ENCODE data around the gene MRRF.

The MRRF gene

DNA sequence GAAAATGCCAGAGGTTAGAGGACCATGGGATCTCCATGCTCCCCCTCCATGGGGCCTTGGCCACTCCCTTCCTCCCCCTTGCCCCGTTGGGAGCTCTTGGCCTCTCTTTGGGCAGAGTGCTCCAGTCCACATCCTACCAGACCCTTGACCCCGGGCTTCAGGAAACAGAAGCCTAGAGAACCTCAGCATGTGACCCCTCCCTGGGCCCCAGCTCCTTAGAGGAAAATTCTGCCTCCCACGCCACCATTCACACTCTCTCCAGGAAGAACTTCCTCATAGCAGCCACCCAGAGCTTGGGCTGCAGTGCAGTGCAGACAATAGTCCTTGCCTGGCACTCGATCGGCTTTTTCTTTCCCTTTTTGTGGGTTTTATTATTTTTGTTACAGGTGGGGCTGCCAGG, 41.9 kb upstream of the MRRF start:
- H3K36me3 ChIP-seq (ENCODE audit: control insufficient read depth in 4 of 4, insufficient read depth in 4 of 4, low read length in 3 of 4) = peaks cover 0 to 16% (median 0%) of the 10 kb centered on the region in 4 experiments
- DNase-seq = peak in 1 of 3 donors; percentile 43
- peaks cover 0 to 46% (median 0%) of the 10 kb centered on the region in 5 experiments for H3K27me3 ChIP-seq (replicated peaks in 2 of 5; ENCODE audit: control insufficient read depth in 4 of 5, insufficient read depth in 5 of 5, low read length in 4 of 5)
- peaks cover 0 to 6% (median 0%) of the 10 kb centered on the region in 5 experiments for H3K9me3 ChIP-seq (ENCODE audit: control extremely low read depth in 1 of 5, control insufficient read depth in 4 of 5, insufficient read depth in 2 of 5, low read depth in 1 of 5, low read length in 4 of 5)
- WGBS (ENCODE audit: insufficient coverage) = 49% methylated on average over 3 of the region's 5 CpGs
- ChIA-PET POLR2A (no interaction called here), CTCF (interaction anchor here (0.6 to 1.3 kb wide), 3 partner anchors 9 to 589 kb away, joined by 3 to 4 read pairs (median 3); no protein-coding TSS in a partner anchor)
- H3K27ac ChIP-seq (ENCODE audit: insufficient read depth in 1 of 2, low read depth in 1 of 2, low read length in 2 of 2, poor library complexity in 1 of 2, severe bottlenecking in 2 of 2) = no peak overlapping the region
- H3K4me3 ChIP-seq (ENCODE audit: control insufficient read depth in 1 of 7, extremely low read depth in 1 of 7, insufficient read depth in 4 of 7, low read depth in 2 of 7, low read length in 6 of 7) = peak overlapping the region in 1 of 7 experiments; percentile 38
- peaks cover 4 to 67% (median 51%) of the 10 kb centered on the region in 4 experiments for H3K4me1 ChIP-seq (ENCODE audit: control extremely low read depth in 1 of 4, control insufficient read depth in 4 of 4, insufficient read depth in 4 of 4, low read length in 3 of 4)

DNA sequence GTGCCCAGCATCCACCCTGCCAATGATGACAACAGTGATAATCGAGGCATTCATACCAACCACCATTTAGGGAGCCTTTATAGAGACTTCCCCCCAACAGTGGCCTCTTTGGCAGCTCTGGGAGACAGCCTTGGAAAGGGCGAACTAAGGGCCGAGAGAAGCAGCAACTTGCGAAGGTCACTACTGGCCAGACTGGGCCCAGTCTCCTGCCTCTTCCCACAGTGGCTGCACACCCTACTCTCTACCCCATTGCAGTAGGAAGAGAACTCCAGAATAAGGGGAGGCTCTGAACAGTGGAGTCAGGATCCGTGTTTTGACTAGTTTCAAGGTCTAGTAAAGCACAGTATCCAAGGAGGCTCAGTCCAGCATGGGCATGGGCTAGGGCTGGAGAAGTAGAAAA, 41.2 kb upstream of the MRRF start:
- H3K9me3 ChIP-seq (ENCODE audit: control extremely low read depth in 1 of 5, control insufficient read depth in 4 of 5, insufficient read depth in 2 of 5, low read depth in 1 of 5, low read length in 4 of 5) = peaks cover 0 to 6% (median 0%) of the 10 kb centered on the region in 5 experiments
- CTCF ChIA-PET = interaction anchor here (0.6 to 1.3 kb wide), 4 partner anchors 9 to 903 kb away, joined by 3 to 4 read pairs (median 3); no protein-coding TSS in a partner anchor
- peaks cover 0 to 16% (median 0%) of the 10 kb centered on the region in 4 experiments for H3K36me3 ChIP-seq (ENCODE audit: control insufficient read depth in 4 of 4, insufficient read depth in 4 of 4, low read length in 3 of 4)
- peaks cover 0 to 51% (median 0%) of the 10 kb centered on the region in 5 experiments for H3K27me3 ChIP-seq (replicated peaks in 2 of 5; ENCODE audit: control insufficient read depth in 4 of 5, insufficient read depth in 5 of 5, low read length in 4 of 5)
- POLR2A ChIA-PET = no interaction called here
- H3K27ac ChIP-seq (ENCODE audit: insufficient read depth in 1 of 2, low read depth in 1 of 2, low read length in 2 of 2, poor library complexity in 1 of 2, severe bottlenecking in 2 of 2) = no peak overlapping the region
- 100% methylated on average over 4 of the region's 5 CpGs for WGBS (ENCODE audit: insufficient coverage)
- no peak for DNase-seq
- peaks cover 2 to 65% (median 48%) of the 10 kb centered on the region in 4 experiments for H3K4me1 ChIP-seq (ENCODE audit: control extremely low read depth in 1 of 4, control insufficient read depth in 4 of 4, insufficient read depth in 4 of 4, low read length in 3 of 4)
- peak overlapping the region in 1 of 7 experiments; percentile 38 for H3K4me3 ChIP-seq (ENCODE audit: control insufficient read depth in 1 of 7, extremely low read depth in 1 of 7, insufficient read depth in 4 of 7, low read depth in 2 of 7, low read length in 6 of 7)

DNA sequence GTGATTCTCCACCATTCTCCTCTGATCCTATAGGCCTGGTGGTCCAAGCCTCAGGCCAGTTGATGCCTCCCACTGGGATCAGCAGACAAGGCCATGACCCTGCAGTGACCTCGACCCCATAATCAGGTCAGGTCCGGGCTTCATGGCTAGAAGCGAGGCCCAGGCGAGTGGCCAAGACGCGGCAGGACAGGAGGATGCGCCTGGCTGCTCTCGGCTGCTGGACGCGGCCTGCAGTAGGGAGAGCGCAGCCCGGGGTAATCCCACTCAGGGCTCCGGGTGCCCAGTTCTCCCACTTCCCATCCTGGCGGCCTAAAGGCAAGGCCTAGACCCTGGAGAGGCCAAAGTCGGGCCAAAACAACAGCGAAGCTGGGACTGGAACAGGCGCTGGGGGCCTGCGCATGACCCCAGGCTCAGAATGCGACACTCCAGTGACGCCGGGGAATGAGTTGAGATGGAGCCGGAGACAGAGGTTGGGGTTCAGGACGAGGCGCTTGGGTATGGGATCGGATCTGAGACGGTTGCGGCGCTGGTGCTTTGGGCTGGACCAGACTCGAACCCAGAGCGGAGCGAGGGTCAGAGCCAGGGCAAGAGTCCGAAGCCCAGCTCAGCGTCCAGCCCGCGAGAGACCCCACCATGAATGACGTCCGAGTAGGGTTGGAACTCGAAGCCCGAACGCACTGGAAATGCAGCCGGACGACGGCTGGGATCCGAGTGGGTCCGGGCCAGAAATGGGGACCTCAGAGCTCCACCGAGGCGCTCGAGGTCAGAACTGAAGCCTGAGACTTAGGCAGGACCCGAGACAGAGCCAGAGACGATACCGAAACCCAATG, 39.2 kb upstream of the MRRF start:
- POLR2A ChIA-PET = interaction anchor here (1.1 kb wide), 1 partner anchor 39 kb away, joined by 3 read pairs; the partner anchor contains the start of genes MRRF and RBM18
- Histone ChIP-seq H3K4me3 (ENCODE audit: control insufficient read depth in 1 of 7, extremely low read depth in 1 of 7, insufficient read depth in 4 of 7, low read depth in 2 of 7, low read length in 6 of 7) (peak overlapping the region in 1 of 7 experiments; percentile 40), H3K27ac (ENCODE audit: insufficient read depth in 1 of 2, low read depth in 1 of 2, low read length in 2 of 2, poor library complexity in 1 of 2, severe bottlenecking in 2 of 2) (no peak overlapping the region), H3K4me1 (ENCODE audit: control extremely low read depth in 1 of 4, control insufficient read depth in 4 of 4, insufficient read depth in 4 of 4, low read length in 3 of 4) (peaks cover 2 to 50% (median 32%) of the 10 kb centered on the region in 4 experiments), H3K36me3 (ENCODE audit: control insufficient read depth in 4 of 4, insufficient read depth in 4 of 4, low read length in 3 of 4) (peaks cover 0 to 19% (median 0%) of the 10 kb centered on the region in 4 experiments), H3K9me3 (ENCODE audit: control extremely low read depth in 1 of 5, control insufficient read depth in 4 of 5, insufficient read depth in 2 of 5, low read depth in 1 of 5, low read length in 4 of 5) (peaks cover 0 to 9% (median 0%) of the 10 kb centered on the region in 5 experiments), H3K27me3 (replicated peaks in 2 of 5; ENCODE audit: control insufficient read depth in 4 of 5, insufficient read depth in 5 of 5, low read length in 4 of 5) (peaks cover 0 to 67% (median 7%) of the 10 kb centered on the region in 5 experiments)
- WGBS (ENCODE audit: insufficient coverage) = 96% methylated on average over 51 of the region's 51 CpGs
- CTCF ChIA-PET = interaction anchor here (1.4 kb wide), 1 partner anchor 10 kb away, joined by 4 read pairs; no protein-coding TSS in a partner anchor
- DNase-seq = no peak

DNA sequence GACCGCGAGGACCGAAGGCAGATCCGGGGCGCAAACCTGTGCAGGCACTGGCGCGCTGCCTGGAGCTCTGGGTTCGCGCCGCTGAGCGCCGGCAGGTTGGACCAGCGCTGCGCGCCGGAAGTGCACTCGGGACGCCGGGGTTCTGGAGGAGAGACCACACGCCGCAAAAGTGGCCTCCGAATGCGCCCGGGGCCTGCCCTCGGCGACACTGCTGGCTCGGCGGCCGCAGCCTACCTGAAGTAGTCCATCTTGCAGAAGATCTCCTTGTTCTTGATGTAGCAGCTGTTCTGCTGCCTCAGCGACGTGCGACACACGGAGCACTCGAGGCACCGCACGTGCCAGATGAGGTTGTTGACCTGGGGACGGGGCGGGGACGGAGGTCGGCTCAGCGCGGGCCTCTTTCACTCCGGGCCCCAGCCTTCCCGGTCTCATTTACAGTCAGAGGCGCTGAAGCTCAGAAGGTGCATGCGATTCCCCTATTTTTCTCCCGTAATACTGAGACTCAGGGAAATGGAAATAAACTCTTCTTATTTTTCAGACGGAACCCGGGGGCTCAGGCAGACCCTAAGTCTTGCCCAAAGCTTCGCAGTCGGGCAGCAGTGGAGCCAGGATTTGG, 38.4 kb upstream of the MRRF start:
- Histone ChIP-seq H3K4me1 (ENCODE audit: control extremely low read depth in 1 of 4, control insufficient read depth in 4 of 4, insufficient read depth in 4 of 4, low read length in 3 of 4) (peaks cover 0 to 43% (median 24%) of the 10 kb centered on the region in 4 experiments), H3K9me3 (ENCODE audit: control extremely low read depth in 1 of 5, control insufficient read depth in 4 of 5, insufficient read depth in 2 of 5, low read depth in 1 of 5, low read length in 4 of 5) (peaks cover 0 to 9% (median 0%) of the 10 kb centered on the region in 5 experiments), H3K27me3 (replicated peaks in 2 of 5; ENCODE audit: control insufficient read depth in 4 of 5, insufficient read depth in 5 of 5, low read length in 4 of 5) (peaks cover 0 to 74% (median 8%) of the 10 kb centered on the region in 5 experiments), H3K4me3 (ENCODE audit: control insufficient read depth in 1 of 7, extremely low read depth in 1 of 7, insufficient read depth in 4 of 7, low read depth in 2 of 7, low read length in 6 of 7) (peak overlapping the region in 1 of 7 experiments; percentile 40), H3K36me3 (ENCODE audit: control insufficient read depth in 4 of 4, insufficient read depth in 4 of 4, low read length in 3 of 4) (peaks cover 0 to 19% (median 0%) of the 10 kb centered on the region in 4 experiments), H3K27ac (ENCODE audit: insufficient read depth in 1 of 2, low read depth in 1 of 2, low read length in 2 of 2, poor library complexity in 1 of 2, severe bottlenecking in 2 of 2) (no peak overlapping the region)
- POLR2A ChIA-PET = interaction anchor here (1.1 kb wide), 1 partner anchor 38 kb away, joined by 3 read pairs; the partner anchor contains the start of genes MRRF and RBM18
- WGBS (ENCODE audit: insufficient coverage) = 95% methylated on average over 51 of the region's 51 CpGs
- no peak for DNase-seq
- CTCF ChIA-PET = interaction anchor here (1.4 kb wide), 1 partner anchor 11 kb away, joined by 4 read pairs; no protein-coding TSS in a partner anchor

DNA sequence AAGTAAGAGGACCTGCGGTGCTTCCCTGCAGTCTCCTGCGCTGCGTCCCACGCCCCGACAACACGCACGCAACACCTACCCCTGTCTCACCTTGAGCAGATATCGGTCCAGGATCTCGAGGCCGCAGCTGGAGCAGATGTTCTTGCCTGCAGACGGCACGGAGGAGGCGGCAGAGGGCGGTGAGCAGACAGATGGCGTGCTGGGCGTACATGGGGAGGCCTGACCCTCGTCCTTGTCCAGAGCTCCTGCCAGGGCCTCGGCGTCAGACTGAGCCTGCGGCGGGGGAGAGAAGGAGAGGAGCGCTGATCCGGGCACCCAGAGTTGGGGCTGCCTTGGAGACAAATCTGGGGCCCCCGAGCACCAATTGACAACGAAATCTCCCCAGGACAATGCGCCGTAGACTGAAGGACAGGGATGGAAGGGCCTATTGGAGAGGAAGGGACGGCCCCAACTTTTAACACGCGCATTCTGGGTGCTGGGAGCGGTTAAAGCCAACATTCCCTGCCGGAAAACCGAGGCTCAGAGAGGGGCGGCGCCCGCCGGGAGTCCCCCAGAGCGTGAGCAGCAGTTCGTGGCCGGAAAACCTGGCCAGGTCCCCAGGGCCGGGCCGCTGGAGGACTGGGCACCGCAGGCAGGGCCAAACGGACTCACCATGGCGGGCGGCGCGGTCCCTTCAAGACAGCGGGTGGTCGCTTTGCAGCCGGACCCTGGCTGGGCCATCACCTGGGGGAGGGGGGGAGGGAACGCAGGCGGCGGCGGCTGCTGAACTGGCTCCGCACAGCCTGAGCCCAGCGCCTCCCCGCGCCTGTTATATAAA, 37.7 kb upstream of the MRRF start:
- Histone ChIP-seq H3K9me3 (ENCODE audit: control extremely low read depth in 1 of 5, control insufficient read depth in 4 of 5, insufficient read depth in 2 of 5, low read depth in 1 of 5, low read length in 4 of 5) (peaks cover 0 to 9% (median 0%) of the 10 kb centered on the region in 5 experiments), H3K4me1 (ENCODE audit: control extremely low read depth in 1 of 4, control insufficient read depth in 4 of 4, insufficient read depth in 4 of 4, low read length in 3 of 4) (peaks cover 0 to 39% (median 19%) of the 10 kb centered on the region in 4 experiments), H3K36me3 (ENCODE audit: control insufficient read depth in 4 of 4, insufficient read depth in 4 of 4, low read length in 3 of 4) (peaks cover 0 to 19% (median 0%) of the 10 kb centered on the region in 4 experiments), H3K4me3 (ENCODE audit: control insufficient read depth in 1 of 7, extremely low read depth in 1 of 7, insufficient read depth in 4 of 7, low read depth in 2 of 7, low read length in 6 of 7) (no peak overlapping the region), H3K27ac (ENCODE audit: insufficient read depth in 1 of 2, low read depth in 1 of 2, low read length in 2 of 2, poor library complexity in 1 of 2, severe bottlenecking in 2 of 2) (no peak overlapping the region), H3K27me3 (replicated peaks in 2 of 5; ENCODE audit: control insufficient read depth in 4 of 5, insufficient read depth in 5 of 5, low read length in 4 of 5) (peaks cover 0 to 81% (median 9%) of the 10 kb centered on the region in 5 experiments)
- POLR2A ChIA-PET = interaction anchor here (1.1 kb wide), 1 partner anchor 38 kb away, joined by 3 read pairs; the partner anchor contains the start of genes MRRF and RBM18
- CTCF ChIA-PET = interaction anchor here (1.4 kb wide), 1 partner anchor 11 kb away, joined by 4 read pairs; no protein-coding TSS in a partner anchor
- no peak for DNase-seq
- WGBS (ENCODE audit: insufficient coverage) = 96% methylated on average over 42 of the region's 59 CpGs

DNA sequence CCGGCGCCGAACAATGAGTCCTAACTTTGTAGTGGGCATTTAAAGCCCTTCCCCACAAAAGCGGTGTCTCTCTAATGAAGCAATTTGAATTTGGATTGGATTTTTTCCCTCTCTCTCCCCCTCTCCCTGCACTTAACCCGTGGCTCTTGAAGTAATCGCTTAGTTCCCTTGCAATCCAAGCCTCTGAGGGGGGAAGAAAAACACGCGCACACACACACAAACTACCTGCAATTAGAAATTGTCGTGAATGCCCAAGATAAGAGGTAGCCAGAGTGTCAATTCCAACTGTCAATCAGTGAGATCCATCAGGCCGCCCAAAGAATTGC, 37.1 kb upstream of the MRRF start:
- ChIA-PET CTCF (no interaction called here), POLR2A (no interaction called here)
- peaks cover 0 to 36% (median 16%) of the 10 kb centered on the region in 4 experiments for H3K4me1 ChIP-seq (ENCODE audit: control extremely low read depth in 1 of 4, control insufficient read depth in 4 of 4, insufficient read depth in 4 of 4, low read length in 3 of 4)
- H3K9me3 ChIP-seq (ENCODE audit: control extremely low read depth in 1 of 5, control insufficient read depth in 4 of 5, insufficient read depth in 2 of 5, low read depth in 1 of 5, low read length in 4 of 5) = peaks cover 0 to 9% (median 0%) of the 10 kb centered on the region in 5 experiments
- WGBS (ENCODE audit: insufficient coverage) = 83% methylated on average over 1 of the region's 10 CpGs
- no peak overlapping the region for H3K27ac ChIP-seq (ENCODE audit: insufficient read depth in 1 of 2, low read depth in 1 of 2, low read length in 2 of 2, poor library complexity in 1 of 2, severe bottlenecking in 2 of 2)
- peaks cover 0 to 85% (median 9%) of the 10 kb centered on the region in 5 experiments for H3K27me3 ChIP-seq (replicated peaks in 2 of 5; ENCODE audit: control insufficient read depth in 4 of 5, insufficient read depth in 5 of 5, low read length in 4 of 5)
- peaks cover 0 to 19% (median 0%) of the 10 kb centered on the region in 4 experiments for H3K36me3 ChIP-seq (ENCODE audit: control insufficient read depth in 4 of 4, insufficient read depth in 4 of 4, low read length in 3 of 4)
- no peak overlapping the region for H3K4me3 ChIP-seq (ENCODE audit: control insufficient read depth in 1 of 7, extremely low read depth in 1 of 7, insufficient read depth in 4 of 7, low read depth in 2 of 7, low read length in 6 of 7)
- peak in 1 of 3 donors; percentile 20 for DNase-seq
